Keratinocyte (primary cell): ENCODE results near the gene VRK3.

Experiments
- CTCF ChIP-seq, 3 experiments: IDR thresholded peaks in 1 of 3; conservative IDR thresholded peaks in 1 of 3; optimal IDR thresholded peaks in 1 of 3; 2 replicates in 2 of 3; 3 replicates in 1 of 3; pipeline versions ENCODE3 to v1.5.1; 2011; ENCODE audit warnings: low read length in 3 of 3, mild to moderate bottlenecking in 3 of 3, moderate library complexity in 2 of 3, control low read depth in 1 of 3, inconsistent platforms in 1 of 3; ENCODE audit not compliant: insufficient read depth in 2 of 3; ENCODE audit errors: extremely low read depth in 1 of 3
- EZH2 ChIP-seq: IDR thresholded peaks from one replicate; pipeline ENCODE4 v1.6.1; 2012; ENCODE audit warnings: inconsistent platforms, mild to moderate bottlenecking, low read length, moderate library complexity

GRCh38 chr19:50043967-50044366 lies 18.8 kb upstream of the VRK3 start:
- TF ChIP-seq CTCF (optimal IDR thresholded peaks at IDR 0.05 in 1 of 3, IDR thresholded peaks at IDR 0.05 in 1 of 3, conservative IDR thresholded peaks at IDR 0.05 in 1 of 3; ENCODE audit: extremely low read depth in 1 of 3, insufficient read depth in 2 of 3, low read length in 3 of 3) = no peak
- TF ChIP-seq EZH2 = no peak
